ENCODE measurements around the gene PIAS2.
"Not testable (repeated sequence)": the region's sequence is repeated elsewhere in the genome, so short reads cannot be mapped to it uniquely, and the experiment has no call there.

Gene PIAS2, protein sequence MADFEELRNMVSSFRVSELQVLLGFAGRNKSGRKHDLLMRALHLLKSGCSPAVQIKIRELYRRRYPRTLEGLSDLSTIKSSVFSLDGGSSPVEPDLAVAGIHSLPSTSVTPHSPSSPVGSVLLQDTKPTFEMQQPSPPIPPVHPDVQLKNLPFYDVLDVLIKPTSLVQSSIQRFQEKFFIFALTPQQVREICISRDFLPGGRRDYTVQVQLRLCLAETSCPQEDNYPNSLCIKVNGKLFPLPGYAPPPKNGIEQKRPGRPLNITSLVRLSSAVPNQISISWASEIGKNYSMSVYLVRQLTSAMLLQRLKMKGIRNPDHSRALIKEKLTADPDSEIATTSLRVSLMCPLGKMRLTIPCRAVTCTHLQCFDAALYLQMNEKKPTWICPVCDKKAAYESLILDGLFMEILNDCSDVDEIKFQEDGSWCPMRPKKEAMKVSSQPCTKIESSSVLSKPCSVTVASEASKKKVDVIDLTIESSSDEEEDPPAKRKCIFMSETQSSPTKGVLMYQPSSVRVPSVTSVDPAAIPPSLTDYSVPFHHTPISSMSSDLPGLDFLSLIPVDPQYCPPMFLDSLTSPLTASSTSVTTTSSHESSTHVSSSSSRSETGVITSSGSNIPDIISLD

DNA sequence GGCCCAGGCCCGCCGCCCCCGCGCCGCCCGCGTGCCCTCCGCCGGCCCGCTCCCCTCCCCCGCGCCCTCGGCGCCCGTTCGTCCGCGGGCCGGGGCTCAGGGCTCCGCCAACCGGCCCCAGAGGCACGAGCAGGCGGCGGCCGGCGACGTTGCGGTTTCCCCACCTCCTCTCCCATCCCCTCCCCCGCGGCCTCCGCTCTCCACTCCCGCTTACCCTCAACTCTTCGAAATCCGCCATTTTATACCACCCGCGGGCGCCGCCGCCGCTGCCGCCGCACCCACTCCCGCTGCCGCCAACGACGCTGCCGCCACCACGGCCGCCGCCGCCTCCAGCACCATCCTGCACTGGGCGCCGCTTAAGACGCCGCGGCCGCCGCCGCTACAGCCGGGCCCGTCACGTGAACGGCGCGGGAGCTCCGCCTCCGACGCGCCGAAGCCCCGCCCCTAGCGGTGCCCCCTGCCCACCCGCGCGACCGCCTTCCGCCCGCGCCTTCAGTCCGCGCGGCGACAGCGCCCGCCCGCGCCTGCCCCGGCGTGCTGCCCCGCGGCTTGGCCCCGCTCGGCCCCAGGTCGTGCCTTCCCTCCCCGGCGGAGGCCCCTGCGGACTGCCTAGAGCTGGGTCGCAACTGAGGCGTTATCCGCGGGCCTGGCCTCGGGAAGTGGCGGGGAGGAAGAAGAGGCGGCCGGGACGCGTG, at the start of gene PIAS2, which contains the start of gene KATNAL2:
Gene PIAS2 (minus strand): TSS at position 400 of the 695 bp plus-strand sequence. CDS start 162 bp downstream, at position 238.
Gene KATNAL2 (plus strand): TSS at position 495 of the 695 bp plus-strand sequence. CDS start 29,271 bp downstream, outside the sequence.
- DNase-seq: peak; percentile 44

DNA sequence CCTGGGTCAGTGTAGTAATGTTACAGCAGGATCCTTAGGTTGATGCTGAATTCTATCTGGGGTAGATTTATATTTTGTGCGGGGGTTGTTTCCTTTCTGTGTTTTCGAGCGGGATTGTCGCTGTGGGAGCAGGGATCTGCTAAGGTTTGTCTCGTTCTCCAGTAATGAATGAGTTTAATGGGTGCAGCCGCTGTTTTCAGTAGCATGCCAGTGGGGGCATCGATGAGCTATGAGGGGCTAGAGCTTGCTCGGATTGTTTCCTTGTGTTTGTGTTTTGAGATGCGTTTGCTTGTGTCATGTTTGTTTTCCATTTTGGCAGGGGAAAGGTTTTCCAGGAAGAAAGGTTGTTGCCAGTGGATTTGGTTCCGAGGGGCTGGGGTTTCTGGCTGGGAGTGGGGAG, 49.0 kb upstream of the PIAS2 start:
- DNase-seq: not testable (repeated sequence)

- not testable (repeated sequence) for DNase-seq
These were observed 47.4 kb upstream of the PIAS2 start for GRCh38 chr18:46964579-46965293.

GRCh38 chr18:46963656-46964578, 46.6 kb upstream of the PIAS2 start:
- not testable (repeated sequence) for DNase-seq

GRCh38 chr18:46958209-46958608, 40.9 kb upstream of the PIAS2 start:
- no peak for DNase-seq

DNA sequence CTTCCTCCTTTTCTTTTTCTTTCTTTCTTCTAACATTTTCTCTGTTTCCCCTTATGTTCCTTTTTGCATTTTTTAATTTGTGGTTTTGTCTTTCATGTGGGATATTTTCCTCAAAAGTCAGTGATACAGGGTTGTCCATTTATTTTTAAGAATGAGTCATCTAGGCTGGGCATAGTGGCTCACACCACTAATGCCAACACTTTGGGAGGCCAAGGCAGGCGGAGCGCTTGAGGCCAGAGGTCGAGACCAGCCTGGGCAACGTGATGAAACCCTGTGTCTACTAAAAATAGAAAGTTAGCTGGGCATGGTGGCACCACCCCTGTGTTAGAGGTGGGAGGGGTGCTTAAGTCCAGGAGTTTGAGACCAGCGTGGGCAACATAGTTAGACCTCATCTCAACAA, 35.9 kb upstream of the PIAS2 start:
- DNase-seq: no peak

DNA sequence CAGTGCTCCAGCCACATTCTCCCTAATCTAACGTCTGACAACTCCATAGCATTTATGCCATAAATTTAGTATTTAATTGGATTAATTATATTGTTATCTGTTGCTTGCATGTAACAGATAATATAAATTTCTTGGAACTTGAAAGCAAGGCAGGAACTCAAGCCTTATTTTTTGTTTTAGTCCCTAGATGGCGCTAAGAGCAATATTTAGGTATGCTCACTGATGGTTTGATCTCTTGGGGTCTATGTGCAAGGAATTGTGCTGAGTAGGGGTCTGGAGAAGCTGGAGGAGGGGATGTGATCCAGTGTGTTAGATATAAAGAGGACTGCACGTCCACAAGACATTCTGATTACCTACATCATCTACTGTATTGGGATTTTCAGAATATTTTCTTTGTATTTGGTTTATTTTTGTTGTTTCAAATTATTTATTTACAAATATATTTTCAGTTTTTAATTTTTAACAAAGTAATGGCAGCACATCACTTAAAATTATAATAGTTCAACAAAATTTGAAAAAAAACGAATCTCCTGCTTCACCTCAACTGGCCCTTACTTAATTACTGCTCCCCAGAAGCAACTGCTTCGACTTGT, 32.9 kb upstream of the PIAS2 start:
- no peak for DNase-seq

- DNase-seq: no peak
These were observed 29.5 kb upstream of the PIAS2 start for GRCh38 chr18:46946656-46947282.

GRCh38 chr18:46942646-46943045, 25.3 kb upstream of the PIAS2 start:
- no peak for DNase-seq

- DNase-seq: no peak
These were observed 22.8 kb upstream of the PIAS2 start for GRCh38 chr18:46939998-46940571.

DNA sequence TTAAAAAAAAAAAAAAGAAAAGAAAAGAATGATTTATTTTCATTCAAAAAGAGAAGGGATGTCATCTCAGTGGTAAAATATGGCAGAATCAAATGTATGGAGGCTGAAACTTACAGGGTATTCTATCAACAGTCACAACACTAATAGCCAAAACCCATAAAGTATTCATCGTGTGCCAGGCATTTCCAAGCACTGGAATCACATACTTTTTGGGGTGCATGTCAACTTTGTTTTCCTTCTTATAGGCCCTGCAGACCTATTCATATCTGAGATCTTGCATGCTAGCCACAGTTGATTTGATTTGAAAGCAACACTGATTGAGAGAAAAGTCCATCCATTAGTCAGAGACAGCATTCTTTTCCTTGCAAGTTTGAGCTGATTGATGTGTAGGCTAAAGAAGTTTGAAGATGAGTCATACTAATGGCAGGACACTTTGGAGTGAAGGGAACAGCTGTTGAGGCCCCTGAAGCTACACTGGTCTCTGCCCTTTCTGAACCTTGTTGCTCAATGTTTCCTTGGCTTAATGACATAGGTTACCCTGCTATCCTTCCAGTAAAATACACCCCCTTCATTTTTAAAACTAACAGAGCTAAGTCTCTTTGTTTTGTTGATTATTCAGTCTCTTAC, 22.1 kb upstream of the PIAS2 start:
- DNase-seq: no peak

DNA sequence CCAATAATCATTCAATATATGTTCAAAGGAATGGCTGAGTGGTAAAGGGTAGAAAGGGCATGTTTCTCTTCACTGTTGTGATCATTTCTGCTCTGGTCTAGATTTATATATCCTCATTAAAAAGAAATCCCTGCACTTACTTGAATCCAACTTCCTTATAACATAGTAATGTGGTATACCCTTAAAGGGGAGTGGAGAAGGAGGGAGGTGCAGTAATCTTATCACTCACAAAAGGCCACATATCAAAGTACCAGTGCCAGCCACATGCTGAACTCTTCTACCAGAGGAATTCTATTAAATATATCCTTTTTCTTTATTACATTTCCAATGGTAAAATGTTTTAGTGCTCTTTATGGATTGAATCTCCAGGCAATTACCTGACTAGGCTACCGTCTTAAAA, 3.3 kb upstream of the PIAS2 start:
- no peak for DNase-seq

DNA sequence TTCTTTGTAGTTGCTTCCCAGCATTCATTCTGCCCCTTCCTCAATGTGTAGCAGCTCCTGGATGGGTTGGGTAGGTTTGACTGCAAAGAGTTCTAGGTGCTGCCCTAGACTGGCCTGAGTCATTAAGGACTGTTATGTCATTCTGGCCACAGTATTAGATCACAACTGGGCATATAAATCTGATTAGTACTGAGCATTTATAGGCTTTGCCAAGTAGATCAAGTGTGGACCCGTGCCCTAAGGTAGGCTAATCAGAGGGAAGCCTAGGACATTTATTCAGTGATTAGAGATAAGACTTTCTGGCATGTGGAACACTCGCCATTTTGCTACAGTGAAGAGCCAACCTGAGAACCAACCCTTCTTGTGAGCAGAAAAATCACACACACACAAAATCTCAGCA, 2.8 kb upstream of the PIAS2 start:
- no peak for DNase-seq

DNA sequence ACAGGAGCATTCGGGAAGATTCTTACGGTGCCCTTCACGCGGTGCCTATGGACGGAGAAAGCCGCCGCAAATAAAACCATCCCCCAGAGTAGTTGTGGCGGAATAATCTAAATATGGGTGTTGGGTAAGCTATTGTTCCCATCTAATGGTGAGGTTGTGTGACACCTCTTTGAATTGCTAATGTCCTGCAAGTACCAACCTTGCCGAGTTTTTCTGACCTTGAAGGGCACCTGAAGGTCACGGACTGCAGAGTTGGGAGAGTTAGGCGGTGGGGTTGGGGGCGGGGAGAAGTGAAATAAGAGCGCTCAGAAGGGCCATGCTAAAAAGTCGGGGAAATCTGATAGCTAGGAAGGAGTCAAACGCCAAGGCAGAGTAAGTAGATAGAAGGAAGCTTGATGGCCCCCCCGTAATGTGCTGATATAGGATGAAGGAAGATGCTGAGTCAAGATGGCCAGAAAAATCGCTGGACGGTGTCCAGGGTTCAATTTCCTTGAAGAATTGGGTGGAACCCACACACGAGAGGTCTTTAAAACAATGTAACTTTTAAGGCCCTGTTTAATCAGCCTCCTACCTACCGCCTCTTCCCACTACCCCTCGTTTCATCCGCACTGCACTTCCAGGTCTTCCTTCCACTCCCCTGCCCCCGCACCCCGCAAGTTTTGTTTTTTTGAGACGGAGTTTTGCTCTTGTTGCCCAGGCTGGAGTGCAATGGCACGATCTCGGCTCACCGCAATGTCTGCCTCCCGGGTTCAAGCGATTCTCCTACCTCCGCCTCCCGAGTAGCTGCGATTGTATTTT, 695 bp upstream of the PIAS2 start:
- DNase-seq: no peak

- no peak for DNase-seq
These were observed 678 bp downstream of the PIAS2 start for GRCh38 chr18:46916551-46917107.

GRCh38 chr18:46915800-46916550, 1.3 kb downstream of the PIAS2 start:
- no peak for DNase-seq

DNA sequence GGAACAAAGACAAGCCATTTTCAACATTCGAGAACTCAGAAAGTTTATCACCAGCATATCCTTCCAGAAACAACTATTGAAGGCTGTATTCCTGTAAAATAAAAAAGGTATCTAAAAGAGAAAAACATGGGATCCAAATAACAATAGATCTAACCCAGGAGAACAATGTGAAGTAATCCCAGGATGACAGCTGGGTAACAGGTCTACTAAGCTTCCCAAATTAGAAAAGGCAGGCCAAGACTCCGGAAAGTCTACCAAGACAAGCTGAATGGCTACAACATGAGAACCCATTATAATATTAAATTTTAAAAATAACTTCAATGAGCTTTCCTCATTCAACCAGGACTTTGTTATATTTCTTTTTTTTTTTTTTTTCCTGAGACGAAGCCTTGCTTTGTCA, 6.5 kb downstream of the PIAS2 start:
- DNase-seq: no peak

GRCh38 chr18:46909497-46909896, 7.8 kb downstream of the PIAS2 start:
- DNase-seq: no peak
